ENCODE results near the gene ARFGAP1.
A peak's percentile ranks its signal among the peaks of the same experiment; 100 is the strongest.

The ARFGAP1 gene

DNA sequence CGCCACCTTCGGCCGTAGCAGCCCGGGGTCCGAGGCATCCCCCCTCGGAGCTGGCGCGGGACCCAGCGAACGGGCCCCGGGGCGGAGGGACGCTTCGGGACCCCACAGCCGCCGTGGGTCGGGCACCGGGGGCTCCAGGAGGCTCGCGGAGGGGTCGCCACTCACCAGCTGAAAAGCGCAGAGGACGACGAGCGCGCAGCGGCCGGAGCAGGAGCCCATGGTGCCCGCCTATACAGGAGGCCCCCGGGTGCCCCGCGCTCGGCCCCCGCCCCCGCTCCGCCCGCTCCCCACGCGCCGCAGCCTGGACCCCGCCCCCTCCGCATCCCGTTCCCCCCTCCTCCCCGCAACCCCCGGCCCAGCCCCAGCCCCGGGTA, 18.4 kb upstream of the ARFGAP1 start, which contains the start of gene NKAIN4:
TSS of gene NKAIN4 (minus strand) at position 232 of the 374 bp plus-strand sequence. CDS start at position 219, 13 bp downstream.
- no peak within 1 kb of the TSS for H3K9ac ChIP-seq (ENCODE audit: insufficient read length)
- H3K27ac ChIP-seq, result no peak within 1 kb of the TSS
- H3K9me3 ChIP-seq (ENCODE audit: low read depth, low read length), result no peaks in the 10 kb centered on the region
- no peak for DNase-seq (ENCODE audit: low read depth, low spot score)
- no peak within 1 kb of the TSS for H3K4me3 ChIP-seq
- no peaks in the 10 kb centered on the region for H3K36me3 ChIP-seq (ENCODE audit: insufficient read depth, low read length)
- TF ChIP-seq POLR2AphosphoS5 (IDR thresholded peaks at IDR 0.05; ENCODE audit: borderline replicate concordance, low read depth, low read length) (no peak), FOXP2 (optimal IDR thresholded peaks at IDR 0.05; ENCODE audit: control extremely low read depth, extremely low read length, insufficient read depth) (no peak), EZH2 (IDR thresholded peaks at IDR 0.05) (no peak)

DNA sequence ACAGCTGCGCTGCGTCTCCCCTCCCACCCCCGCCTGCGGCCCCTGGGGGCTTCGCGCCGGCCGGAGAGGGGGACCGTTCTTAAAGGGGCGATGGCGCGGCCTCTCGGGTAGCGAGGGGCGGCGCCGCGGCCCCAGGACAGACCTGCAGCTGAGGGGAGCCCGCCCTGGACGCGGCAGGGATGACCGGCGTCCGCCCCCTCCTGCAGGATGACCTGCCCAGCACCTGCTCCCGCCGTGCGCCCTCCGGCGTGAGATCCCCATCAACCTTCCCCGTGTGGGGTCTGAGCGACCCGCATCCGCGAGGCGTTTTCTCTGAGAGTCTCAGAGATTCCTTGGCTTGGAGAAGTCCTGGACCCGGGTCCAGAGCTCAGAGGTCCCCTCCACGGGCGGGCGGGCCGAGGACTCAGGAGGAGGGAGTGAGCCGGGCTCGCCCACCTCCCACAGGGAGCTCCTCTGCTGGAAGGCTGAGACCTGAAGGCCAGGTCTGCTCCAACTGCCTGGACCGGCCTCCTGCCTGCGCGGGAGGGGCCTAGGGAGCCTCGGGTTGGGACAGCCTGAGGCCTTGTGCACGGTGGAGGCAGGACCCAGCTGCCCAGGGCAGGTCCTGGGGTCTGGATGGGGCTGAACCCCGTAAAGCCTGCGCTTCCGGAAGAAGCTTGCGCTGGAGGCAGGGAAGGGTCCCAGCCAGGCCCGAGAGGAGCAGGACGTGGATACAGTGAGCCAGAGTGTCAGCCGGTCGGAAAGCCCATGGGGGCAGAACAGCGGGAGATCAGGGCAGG, 17.8 kb upstream of the ARFGAP1 start:
- TF ChIP-seq EZH2 (IDR thresholded peaks at IDR 0.05), result peak; percentile 64
- TF ChIP-seq POLR2AphosphoS5 (IDR thresholded peaks at IDR 0.05; ENCODE audit: borderline replicate concordance, low read depth, low read length), result no peak
- no peak overlapping the region for H3K27ac ChIP-seq
- H3K36me3 ChIP-seq (ENCODE audit: insufficient read depth, low read length), result no peaks in the 10 kb centered on the region
- no peak overlapping the region for H3K4me3 ChIP-seq
- H3K9ac ChIP-seq (ENCODE audit: insufficient read length), result no peak overlapping the region
- no peaks in the 10 kb centered on the region for H3K9me3 ChIP-seq (ENCODE audit: low read depth, low read length)
- no peak for DNase-seq (ENCODE audit: low read depth, low spot score)

DNA sequence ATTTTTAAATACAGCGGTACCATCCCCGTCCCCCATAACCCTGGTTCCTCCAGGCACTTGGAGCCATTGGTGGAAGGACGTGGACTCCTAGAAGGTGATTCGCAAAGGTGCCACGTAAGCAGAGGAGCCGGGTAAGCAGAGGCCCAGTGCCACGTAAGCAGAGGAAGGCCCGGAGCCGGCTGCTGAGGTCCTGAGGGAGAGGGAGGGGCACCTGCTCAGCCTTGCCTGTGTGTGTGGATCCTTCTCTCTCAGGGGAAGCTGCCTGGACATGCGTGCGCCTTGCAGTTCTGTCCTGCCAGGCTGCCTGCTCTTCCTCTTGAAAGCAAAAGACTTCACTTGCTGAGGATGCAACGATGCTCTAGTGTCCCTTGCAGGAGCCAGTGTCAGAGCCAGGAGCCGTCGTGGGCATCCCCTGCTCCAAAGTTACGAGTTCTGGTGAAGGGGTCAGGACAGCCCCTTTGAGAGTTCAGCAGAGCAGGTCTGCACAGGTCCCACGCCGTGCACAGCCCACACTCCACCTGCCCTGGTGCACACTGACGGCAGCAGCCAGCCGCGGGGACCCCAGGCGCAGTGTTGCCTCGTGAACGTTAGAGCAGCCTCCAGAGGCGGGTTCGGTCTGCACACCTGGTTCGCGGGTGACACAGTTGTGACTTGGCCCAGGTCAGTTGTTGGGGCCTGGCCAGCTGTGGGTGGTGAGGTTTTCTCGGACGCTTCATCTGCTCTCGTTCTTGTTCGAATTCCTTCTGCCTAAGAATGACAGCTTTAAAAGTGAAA, 16.5 kb upstream of the ARFGAP1 start:
- DNase-seq (ENCODE audit: low read depth, low spot score), result no peak
- Histone ChIP-seq H3K27ac (no peak overlapping the region), H3K9ac (ENCODE audit: insufficient read length) (no peak overlapping the region), H3K36me3 (ENCODE audit: insufficient read depth, low read length) (no peaks in the 10 kb centered on the region), H3K9me3 (ENCODE audit: low read depth, low read length) (no peaks in the 10 kb centered on the region), H3K4me3 (no peak overlapping the region)
- no peak for TF ChIP-seq EZH2 (IDR thresholded peaks at IDR 0.05)
- no peak for TF ChIP-seq FOXP2 (optimal IDR thresholded peaks at IDR 0.05; ENCODE audit: control extremely low read depth, extremely low read length, insufficient read depth)
- no peak for TF ChIP-seq POLR2AphosphoS5 (IDR thresholded peaks at IDR 0.05; ENCODE audit: borderline replicate concordance, low read depth, low read length)

DNA sequence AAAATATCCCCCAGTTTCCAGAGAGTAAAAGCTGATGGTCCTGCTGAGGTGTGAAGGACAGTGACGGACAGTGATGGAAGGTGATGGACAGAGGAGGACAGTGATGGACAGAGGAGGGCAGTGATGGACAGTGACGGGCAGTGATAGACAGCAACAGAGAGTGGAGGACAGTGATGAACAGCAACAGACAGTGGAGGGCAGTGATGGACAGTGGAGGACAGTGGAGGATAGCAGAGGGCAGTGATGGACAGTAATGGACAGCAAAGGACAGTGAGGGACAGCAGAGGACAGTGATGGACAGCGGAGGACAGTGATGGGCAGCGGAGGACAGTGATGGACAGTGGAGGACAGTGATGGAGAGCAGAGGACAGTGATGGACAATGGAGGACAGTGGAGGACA, 15.7 kb upstream of the ARFGAP1 start:
- H3K4me3 ChIP-seq, result no peak overlapping the region
- H3K36me3 ChIP-seq (ENCODE audit: insufficient read depth, low read length), result no peaks in the 10 kb centered on the region
- no peak for DNase-seq (ENCODE audit: low read depth, low spot score)
- no peak overlapping the region for H3K27ac ChIP-seq
- no peak overlapping the region for H3K9ac ChIP-seq (ENCODE audit: insufficient read length)
- H3K9me3 ChIP-seq (ENCODE audit: low read depth, low read length), result no peaks in the 10 kb centered on the region
- TF ChIP-seq EZH2 (IDR thresholded peaks at IDR 0.05), result no peak
- TF ChIP-seq POLR2AphosphoS5 (IDR thresholded peaks at IDR 0.05; ENCODE audit: borderline replicate concordance, low read depth, low read length), result no peak
- no peak for TF ChIP-seq FOXP2 (optimal IDR thresholded peaks at IDR 0.05; ENCODE audit: control extremely low read depth, extremely low read length, insufficient read depth)

DNA sequence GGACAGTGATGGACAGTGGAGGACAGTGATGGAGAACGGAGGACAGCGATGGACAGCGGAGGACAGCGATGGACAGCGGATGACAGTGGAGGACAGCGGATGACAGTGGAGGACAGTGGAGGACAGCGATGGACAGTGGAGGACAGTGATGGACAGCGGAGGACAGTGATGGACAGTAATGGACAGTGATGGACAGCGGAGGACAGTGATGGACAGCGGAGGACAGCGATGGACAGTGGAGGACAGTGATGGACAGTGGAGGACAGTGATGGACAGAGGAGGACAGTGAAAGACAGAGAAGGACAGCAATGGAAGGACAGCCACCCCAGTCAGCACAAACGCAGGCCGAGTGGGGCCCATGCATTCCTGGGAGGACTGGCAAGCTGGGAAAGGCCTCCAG, 15.0 kb upstream of the ARFGAP1 start:
- no peaks in the 10 kb centered on the region for H3K9me3 ChIP-seq (ENCODE audit: low read depth, low read length)
- H3K36me3 ChIP-seq (ENCODE audit: insufficient read depth, low read length), result no peaks in the 10 kb centered on the region
- TF ChIP-seq FOXP2 (optimal IDR thresholded peaks at IDR 0.05; ENCODE audit: control extremely low read depth, extremely low read length, insufficient read depth), result no peak
- no peak for TF ChIP-seq EZH2 (IDR thresholded peaks at IDR 0.05)
- TF ChIP-seq POLR2AphosphoS5 (IDR thresholded peaks at IDR 0.05; ENCODE audit: borderline replicate concordance, low read depth, low read length), result no peak
- no peak overlapping the region for H3K4me3 ChIP-seq
- no peak overlapping the region for H3K9ac ChIP-seq (ENCODE audit: insufficient read length)
- no peak overlapping the region for H3K27ac ChIP-seq
- no peak for DNase-seq (ENCODE audit: low read depth, low spot score)

DNA sequence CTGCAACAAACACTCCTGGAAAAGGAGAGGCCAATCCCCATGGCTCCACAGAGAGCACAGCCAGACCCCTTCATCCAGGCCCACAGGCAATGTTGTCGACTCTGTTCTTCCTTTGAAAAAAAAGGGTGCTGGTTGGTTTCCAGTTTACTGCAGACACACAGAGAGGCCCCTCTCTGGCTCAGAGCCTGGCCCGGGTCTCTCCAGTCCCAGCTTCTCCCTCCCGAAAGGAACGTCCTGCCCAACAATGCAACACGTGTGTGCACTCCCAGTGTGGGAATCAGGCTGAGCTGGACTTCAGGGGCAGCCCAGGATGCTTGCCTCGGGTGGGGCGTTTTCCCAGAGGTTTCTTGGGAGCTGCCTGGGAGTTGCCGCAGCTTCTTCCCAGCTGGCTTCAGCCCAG, 13.8 kb upstream of the ARFGAP1 start:
- Histone ChIP-seq H3K9ac (ENCODE audit: insufficient read length) (no peak overlapping the region), H3K9me3 (ENCODE audit: low read depth, low read length) (no peaks in the 10 kb centered on the region), H3K36me3 (ENCODE audit: insufficient read depth, low read length) (no peaks in the 10 kb centered on the region), H3K27ac (no peak overlapping the region), H3K4me3 (no peak overlapping the region)
- DNase-seq (ENCODE audit: low read depth, low spot score), result no peak
- TF ChIP-seq EZH2 (IDR thresholded peaks at IDR 0.05) (no peak), POLR2AphosphoS5 (IDR thresholded peaks at IDR 0.05; ENCODE audit: borderline replicate concordance, low read depth, low read length) (no peak), FOXP2 (optimal IDR thresholded peaks at IDR 0.05; ENCODE audit: control extremely low read depth, extremely low read length, insufficient read depth) (no peak)

DNA sequence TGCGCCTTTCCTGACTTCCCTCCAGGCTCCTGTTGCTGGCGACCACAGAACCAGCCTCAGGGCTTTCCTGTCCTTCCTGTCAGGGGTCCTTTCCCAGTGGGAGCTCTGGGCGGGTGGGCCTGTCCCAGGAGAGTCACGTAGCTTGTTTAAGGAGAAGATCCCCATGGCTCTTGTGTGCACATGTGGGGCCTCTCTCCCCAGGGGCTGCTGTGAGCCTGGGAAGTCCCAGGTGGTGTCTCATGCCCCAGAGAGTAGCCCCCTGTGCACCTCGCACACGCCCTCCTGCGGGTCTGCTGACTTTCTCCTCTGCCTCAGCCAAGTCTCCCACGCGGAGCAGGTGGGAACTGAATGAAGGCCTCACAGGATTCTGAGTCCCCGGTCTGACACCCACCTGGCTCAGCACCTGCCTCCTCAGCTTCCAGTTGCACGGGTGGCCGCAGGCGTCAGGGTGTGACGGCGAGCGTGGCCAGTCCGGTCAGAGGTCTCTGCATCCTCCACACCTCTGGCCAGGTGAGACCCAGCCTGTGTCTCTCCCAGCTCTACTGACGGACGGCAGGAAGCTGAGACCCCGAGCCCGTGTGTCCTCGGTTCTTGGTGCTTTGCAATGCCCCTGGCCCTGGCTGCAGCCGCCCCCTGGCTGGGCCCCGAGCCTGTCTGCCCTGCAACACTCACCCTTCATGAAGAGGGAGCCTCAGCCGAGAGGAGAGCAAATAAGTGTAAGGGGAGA, 12.7 kb upstream of the ARFGAP1 start:
- Histone ChIP-seq H3K4me3 (no peak overlapping the region), H3K9ac (ENCODE audit: insufficient read length) (no peak overlapping the region), H3K36me3 (ENCODE audit: insufficient read depth, low read length) (no peaks in the 10 kb centered on the region), H3K27ac (no peak overlapping the region), H3K9me3 (ENCODE audit: low read depth, low read length) (no peaks in the 10 kb centered on the region)
- no peak for TF ChIP-seq EZH2 (IDR thresholded peaks at IDR 0.05)
- no peak for TF ChIP-seq FOXP2 (optimal IDR thresholded peaks at IDR 0.05; ENCODE audit: control extremely low read depth, extremely low read length, insufficient read depth)
- TF ChIP-seq POLR2AphosphoS5 (IDR thresholded peaks at IDR 0.05; ENCODE audit: borderline replicate concordance, low read depth, low read length), result no peak
- peak; percentile 32 for DNase-seq (ENCODE audit: low read depth, low spot score)

DNA sequence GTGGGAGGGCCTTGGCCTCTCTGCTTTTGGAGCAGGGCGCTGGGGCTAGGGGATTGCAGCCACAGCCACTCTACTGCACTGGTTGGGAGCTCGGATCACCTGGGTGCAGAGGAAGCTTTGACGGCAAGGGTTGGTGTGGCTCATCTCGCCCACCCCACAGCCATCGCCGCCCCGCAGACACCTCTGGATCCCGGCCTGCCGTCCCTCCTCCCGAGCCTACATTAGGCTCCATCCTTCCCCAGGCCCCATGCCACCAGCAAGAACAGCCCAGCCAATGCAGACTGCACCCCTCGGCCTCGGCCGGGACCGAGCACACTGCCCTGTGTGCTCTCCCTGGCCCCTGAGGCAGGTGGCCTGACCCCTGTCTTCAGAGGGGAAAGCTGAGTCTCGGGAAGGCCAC, 12.1 kb upstream of the ARFGAP1 start:
- H3K9me3 ChIP-seq (ENCODE audit: low read depth, low read length), result no peaks in the 10 kb centered on the region
- H3K27ac ChIP-seq, result no peak overlapping the region
- DNase-seq (ENCODE audit: low read depth, low spot score), result no peak
- H3K36me3 ChIP-seq (ENCODE audit: insufficient read depth, low read length), result no peaks in the 10 kb centered on the region
- no peak overlapping the region for H3K9ac ChIP-seq (ENCODE audit: insufficient read length)
- TF ChIP-seq EZH2 (IDR thresholded peaks at IDR 0.05) (no peak), FOXP2 (optimal IDR thresholded peaks at IDR 0.05; ENCODE audit: control extremely low read depth, extremely low read length, insufficient read depth) (no peak), POLR2AphosphoS5 (IDR thresholded peaks at IDR 0.05; ENCODE audit: borderline replicate concordance, low read depth, low read length) (no peak)
- H3K4me3 ChIP-seq, result no peak overlapping the region
